Amygdala (tissue), 56 donors: ENCODE results near the gene CPLANE2.
"Not testable (repeated sequence)": the region's sequence is repeated elsewhere in the genome, so short reads cannot be mapped to it uniquely, and the experiment has no call there.

Experiments
- DNase-seq, 56 donors: peaks; one replicate each; lab custom pipeline; 2025; lab: John Stamatoyannopoulos, UW

The CPLANE2 gene

GRCh38 chr1:16210581-16210980 is 26.4 kb downstream of the CPLANE2 start:
- no peak for DNase-seq

GRCh38 chr1:16209847-16210407 is 27.1 kb downstream of the CPLANE2 start:
- peak in 35 of 56 donors; percentile 3 to 67 (median 37) for DNase-seq

DNA sequence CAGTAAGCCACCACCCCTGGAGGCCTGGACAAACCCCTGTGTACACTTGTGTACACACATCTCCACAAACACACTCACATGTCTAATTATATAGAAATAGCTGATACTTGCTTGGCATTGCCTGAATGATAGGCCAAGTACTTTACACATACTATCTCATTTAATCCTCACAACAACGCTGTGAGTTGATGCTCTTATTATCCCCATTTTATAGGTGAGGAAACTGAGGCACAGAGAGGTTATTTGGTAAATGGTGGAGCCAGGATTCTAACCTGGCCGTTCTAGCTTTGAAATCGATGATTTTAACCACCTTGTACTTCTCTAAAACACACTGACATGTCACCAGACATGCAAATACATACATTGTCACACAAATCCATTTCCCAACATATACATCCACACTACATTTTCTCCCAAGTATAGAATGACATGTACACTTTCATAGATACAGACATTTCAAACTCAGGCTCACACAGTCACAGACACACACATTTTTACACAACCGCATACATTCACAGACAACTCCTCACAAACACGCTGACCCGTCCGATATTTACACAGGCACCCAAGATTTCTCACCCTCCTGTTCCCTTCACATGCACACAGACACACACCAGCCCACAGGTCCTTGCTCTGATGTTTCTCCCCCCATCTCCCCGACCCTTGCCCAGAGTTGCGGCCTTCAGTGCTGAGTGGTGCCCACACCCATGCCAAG is 27.7 kb downstream of the CPLANE2 start:
- DNase-seq = no peak

DNA sequence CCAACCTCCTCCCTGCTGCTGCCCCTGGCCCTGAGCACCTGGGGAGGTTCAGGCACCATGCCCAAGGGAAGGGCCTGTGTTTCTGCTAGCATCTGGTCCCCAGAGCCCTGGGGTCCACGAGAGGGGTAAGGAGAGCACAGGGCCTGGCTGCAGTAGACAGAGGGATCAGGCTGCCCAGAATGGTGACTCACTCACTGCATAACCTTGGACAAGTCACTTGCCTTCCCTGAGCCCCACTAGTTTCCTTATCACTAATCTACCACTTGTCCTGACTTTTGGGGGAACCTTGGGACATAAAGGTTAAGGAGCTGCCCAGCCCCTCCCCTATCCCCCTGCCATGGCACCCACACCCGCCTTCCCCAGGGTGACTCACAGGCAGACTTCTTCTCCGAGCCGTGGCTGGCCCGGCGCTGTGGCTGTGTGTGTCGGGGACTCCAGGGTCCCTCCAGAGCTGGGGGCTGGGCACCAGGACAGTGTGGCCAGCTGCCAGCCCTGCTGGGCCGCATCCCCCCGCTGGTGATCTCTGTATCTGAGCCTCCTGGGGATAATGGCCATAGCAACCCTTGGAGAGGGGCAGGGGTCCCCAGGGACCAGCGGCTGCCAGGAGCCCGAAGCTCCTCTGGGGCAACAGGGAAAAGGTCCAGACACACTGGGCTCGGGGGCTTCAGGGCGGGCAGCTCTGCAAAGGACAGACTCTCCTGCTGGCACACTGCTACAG is 28.6 kb downstream of the CPLANE2 start:
- DNase-seq = no peak

GRCh38 chr1:16207318-16208269 is 29.4 kb downstream of the CPLANE2 start:
- no peak for DNase-seq

DNA sequence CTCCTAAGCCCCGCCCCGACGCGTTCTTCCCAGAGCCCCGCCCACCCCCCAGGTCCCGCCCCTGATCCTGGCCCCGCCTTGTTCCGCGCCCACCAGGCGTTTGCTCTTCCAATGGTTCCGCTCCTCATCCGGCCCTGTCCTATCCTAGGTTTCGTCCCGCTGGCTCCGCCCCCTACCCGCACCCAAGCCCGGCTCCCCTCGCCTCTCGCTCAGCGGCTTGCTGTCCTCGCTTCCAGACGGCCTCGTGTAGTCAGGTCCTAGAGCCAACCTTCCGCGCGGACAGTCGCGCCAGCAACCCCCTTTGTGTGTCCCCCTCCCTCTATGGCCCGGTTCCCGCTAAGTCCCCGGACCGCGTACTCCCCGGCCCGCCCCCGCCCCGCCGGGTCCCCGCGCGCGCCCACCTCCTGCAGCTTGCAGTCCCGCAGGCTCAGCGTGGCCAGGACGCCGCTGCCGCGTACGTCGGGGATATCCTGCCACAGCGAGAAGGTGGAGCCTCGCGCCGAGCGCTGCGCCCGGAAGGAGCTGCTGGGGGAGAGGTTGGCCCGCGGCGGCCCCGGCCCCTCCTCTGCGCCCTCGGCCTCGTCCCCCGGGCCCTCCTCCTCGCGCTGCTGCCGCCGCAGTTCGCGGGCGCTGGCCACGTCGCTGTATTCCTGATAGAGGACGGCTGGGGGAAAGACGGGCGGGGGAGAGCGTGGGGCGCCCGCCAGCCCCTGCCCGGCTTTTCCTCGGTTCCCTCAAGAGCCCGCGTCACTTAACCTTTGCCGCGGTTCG is 30.3 kb downstream of the CPLANE2 start:
- DNase-seq = peak in 55 of 56 donors; percentile 31 to 96 (median 84)

GRCh38 chr1:16205891-16206546 is 31.0 kb downstream of the CPLANE2 start:
- peak in 1 of 56 donors; percentile 56 for DNase-seq

DNA sequence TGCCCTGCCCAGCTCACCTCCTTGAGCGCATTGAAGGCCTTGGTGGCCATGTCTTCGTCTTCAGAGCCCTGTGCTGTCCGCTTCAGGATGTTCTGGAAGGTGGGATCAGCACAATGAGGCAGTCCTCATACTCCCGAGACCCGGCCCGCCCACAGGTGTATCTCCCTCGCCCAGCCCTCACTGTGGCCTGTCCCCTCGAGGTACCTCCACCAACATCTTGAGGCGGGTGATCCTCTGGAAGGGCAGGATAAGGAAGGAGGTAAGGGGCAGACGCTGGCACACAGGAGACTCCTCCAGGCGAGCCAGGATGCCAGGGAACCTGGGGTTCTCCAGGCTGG is 31.7 kb downstream of the CPLANE2 start:
- DNase-seq = no peak

DNA sequence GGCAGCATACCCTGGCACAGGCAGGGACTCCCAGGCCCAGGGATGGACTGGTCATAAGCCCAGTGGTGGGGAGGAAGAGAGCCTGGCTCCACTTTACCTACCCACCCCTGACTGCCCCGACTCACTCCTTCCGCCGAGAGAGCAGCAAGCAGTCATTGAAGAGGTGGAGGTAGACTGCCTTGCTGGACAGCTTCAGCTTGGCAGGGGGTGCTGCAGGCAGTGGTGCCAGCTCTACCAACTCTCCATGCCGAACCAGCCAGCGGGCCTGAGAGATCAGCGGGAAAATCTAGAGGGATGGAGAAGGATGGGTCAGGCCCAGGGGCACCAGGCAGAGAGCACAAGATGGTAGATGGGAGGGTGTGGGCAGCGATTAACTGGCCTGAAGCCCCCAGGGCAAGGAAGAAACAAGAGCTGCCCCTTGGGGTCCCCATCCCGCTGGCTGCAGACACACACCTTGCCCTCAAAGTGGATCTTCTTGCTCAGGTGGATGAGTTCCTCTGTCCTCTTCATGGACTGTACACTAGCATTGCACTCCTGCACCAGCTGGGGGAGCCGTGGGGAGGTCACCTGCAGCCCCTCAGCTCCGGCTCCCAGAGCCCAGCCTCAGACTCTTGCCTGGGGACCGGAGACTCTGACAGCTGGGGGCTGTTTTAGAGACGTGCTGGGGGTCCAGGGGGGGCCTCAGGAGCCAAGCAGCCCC is 32.2 kb downstream of the CPLANE2 start:
- peak in 3 of 56 donors; percentile 7 to 18 (median 11) for DNase-seq

DNA sequence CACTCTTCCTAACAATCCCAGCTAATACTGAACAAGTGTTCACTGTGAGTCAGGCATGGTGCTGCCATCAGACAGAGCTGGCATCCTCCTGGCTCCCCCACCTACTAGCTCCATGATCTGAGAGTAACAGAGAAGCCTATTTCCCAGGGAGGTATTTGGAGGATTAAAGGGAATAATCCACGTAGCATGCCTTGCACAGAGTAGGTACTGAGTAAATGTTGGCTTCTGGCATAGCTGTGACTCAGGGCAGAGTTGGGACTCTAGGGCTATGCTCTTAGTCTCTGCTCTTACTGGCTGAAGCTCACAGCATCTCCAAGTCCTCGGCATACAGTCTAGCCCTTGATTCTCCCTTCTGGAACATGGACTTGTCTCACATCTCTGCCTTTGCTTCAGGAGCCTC is 32.8 kb downstream of the CPLANE2 start:
- DNase-seq = no peak

DNA sequence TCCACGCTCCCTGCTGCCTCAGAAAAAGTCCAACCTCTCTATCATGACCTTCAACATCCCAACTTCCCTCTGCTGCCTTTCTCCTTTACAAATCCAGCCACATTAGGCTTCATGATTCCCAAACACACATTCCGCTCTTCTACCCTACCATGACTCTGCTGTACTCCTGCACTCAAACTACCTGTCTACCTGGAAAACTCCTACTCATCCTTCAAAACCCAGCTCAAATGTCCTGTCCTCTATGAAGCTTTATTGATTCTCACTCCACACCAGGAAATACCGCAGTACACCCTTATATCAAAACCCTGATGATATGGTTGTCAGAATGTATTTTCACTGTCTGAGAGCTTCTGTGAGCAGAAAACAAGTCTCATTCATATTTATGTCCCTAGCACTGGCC is 33.4 kb downstream of the CPLANE2 start:
- DNase-seq = no peak

DNA sequence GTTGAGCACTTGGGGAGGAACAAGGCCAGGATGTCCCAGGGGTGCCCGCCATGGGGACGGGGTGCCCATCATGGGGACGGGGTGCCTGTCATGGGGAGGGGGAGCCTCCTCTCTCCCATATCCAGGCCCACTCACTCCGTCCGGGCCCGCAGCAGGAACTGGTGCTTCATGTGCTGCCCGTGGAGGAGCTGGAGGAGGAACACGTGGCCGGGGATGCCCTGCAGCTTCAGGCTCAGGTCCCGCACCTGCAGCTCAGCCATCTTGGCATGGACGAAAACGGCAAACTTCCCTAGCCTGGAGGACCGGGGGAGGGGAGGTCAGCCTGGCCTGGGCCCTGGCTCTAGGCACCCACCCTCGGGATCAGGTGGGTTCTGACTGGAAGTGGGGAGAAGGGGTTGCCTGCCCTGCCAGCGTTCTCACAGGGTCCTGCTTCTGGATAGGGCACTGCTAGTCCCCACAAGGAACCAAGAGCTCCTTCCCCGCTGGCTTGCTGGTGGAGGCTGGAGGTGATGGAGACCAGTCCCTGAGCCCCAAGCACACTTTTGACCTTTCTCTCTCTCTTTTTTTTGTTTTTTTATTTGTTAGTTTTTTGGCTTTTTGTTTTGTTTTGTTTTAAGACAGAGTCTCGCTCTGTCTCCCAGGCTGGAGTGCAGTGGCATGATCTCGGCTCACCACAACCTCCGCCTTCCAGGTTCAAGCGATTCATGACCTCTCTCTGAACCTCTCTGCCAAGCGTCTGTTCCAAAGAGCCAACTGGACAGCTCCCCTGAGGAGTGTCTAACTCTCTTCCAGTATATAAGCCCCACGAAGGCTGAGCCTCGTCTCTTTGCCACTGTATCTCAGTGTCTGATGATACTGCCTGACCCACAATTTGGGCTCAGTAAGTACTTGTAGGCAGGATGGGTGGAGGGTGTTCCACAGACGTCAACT is 34.4 kb downstream of the CPLANE2 start:
- DNase-seq = no peak

DNA sequence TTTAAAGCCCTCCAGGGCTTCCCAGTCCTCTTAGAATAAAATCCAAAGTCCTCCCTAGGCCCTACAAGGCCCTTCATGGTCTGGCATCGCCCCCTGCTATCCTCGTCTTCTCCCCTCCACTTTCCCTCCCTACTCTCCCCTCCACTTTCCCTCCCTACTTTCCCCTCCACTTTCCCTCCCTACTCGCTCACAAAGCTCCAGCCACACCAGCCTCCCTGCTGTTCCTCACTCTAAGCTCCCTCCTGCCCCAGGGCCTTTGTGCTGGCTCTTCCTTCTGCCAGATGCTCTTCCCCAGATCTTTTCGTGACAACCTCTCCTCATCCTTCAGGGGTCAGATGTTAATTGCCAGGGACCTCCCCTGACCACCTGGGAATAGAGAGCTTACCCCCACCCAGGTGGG is 37.3 kb downstream of the CPLANE2 start:
- DNase-seq = no peak

DNA sequence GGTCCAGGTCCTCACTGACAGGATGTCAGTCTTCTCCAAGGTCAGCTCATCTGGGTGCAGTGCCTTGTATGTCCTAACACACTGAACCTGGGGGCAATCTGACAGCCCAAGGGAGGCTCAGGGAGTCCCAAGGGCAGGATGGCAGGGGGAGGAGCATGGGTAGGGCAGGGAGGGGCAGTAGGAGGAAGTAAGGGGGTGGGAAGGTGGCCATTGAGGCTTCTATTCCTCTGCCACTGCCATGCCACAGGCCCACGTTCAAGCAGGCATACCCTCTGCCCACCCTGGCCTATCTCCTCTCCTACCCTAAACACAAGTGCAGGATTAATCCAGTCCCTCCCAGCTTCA is 37.9 kb downstream of the CPLANE2 start:
- no peak for DNase-seq

DNA sequence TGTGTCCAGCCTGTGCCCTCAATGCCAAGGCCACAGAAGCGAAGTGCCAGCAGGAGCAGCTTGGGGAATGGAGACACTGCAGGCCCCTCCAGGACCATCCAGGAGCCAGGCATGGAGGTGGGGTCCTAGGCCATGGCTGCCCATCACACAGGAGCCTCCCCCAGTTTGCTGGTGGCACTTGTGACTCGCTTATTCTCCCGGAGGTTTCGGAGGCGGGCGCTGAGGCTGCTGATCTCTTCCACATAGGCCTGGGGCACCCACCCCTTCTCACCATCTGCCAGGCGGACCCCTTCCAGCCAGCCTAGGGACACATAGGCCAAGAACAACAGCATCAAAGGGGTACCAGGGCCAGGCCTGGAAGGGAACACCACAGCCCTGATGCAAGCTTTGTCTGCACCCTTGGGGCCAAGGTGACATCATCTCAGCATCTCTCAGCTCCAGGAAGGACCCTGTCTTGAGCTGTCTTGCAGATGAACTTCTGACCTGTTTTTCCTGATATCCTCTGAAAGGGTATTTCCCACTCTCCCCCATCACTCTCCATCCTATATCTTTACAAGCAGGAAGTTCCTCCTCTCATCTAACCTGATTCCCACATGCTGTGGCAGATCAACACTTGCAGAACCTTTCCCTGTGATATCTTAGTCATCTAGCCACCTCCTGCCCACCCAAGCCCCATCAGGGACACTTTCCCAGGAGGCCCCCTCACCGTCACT is 38.4 kb downstream of the CPLANE2 start:
- DNase-seq = no peak

DNA sequence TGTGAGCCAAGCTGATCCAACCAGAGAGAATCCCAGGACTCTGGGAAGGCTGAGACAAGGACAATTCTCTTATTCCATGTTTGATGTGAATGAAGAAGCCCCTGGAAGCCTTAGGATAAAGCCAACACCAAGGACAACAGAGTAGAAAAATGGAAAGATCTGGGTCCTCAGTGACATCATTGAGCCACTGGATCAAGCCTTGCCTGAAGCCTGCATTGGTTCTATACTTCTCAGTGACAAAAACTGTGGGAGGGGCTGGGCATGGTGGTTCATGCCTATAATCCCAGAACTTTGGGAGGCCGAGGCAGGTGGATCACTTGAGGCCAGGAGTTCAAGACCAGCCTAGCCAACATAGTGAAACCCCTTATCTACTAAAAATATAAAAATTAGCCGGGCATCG is 40.1 kb downstream of the CPLANE2 start:
- no peak for DNase-seq

DNA sequence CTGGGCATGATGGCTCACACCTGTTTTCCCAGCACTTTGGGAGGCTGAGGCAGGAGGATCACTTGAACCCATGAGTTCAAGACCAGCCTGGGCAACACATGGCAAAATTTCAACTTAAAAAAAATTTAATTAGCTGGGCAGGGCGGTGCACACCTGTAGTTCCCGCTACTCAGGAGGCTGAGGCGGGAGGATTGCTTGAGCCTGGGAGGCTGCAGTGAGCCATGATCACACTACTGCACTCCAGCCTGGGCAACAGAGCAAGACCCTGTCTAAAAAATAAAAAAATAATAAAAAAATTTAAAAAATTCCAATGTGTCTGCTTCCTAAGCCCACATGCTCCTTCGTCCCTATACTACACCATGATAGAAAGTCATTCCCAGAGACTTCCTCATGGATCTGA is 40.8 kb downstream of the CPLANE2 start:
- not testable (repeated sequence) for DNase-seq
